ENCODE results near the gene DEXI.
"Not testable (repeated sequence)": the region's sequence is repeated elsewhere in the genome, so short reads cannot be mapped to it uniquely, and the experiment has no call there.

DEXI gene

DNA sequence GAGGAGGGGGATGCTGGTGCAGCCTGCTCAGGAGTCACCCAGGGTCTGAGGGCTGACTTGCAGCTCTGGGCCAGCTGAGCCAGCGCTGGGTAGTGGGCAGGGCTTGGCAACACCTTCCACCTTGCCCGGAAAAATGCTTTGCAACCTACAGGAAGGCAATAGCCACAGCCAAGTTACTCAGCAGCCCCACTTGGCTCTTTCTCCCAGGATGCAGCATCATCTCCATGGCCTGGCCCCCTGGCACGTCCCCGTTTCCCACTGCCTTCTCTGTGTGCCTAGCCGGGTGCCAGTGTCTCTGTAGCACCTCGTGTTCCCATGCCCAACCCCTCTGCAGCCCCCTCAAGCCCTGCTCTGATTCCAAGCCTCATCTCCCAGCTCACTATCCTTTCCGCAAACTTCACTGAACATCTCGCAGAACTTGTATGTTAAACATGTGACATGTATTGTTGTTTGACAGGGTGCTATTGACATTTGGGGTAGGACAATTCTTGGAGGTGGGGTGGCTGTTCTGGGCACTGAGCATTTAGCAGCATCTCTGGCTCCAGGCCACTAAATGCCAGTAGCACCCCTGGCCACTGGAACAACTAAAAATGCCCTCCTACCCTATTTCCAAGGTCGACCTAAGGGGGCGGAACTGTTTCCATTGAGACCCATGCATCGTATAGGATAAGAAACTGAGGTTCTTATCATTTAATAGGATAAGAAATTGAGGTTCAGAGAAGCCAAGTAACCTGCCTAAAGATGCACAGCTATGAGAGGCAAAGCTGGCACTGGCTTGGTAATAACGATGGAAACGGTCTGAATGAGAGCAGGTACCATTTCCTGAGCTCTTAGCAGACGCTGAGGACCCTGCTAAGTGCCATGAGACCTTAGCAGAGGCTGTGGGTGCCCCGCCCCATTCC lies 12.2 kb downstream of the DEXI start:
- DNase-seq (ENCODE audit: insufficient read length, low spot score) = no peak
- FAIRE-seq = no peak

DNA sequence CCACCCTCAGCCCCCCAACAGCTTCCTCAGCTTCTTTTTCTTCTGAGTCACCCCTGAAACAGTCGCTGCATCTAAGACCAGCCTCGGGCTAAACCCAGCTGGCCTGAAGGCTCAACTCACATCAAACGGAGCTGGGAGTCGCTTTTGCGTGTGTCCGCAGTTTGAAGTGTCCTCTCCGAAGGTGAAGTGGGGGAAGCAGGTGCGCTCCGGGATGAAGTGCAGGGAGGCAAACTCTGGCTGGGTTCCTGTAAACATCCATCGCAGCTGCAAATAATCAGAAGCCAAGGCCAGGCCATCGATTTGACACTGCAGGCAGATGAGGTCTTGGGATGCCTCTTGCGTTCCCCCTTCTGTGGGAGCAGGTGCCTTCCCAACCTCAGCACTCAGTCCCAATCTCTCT lies 13.2 kb downstream of the DEXI start:
- FAIRE-seq; DNase-seq (ENCODE audit: insufficient read length, low spot score): not testable (repeated sequence)

DNA sequence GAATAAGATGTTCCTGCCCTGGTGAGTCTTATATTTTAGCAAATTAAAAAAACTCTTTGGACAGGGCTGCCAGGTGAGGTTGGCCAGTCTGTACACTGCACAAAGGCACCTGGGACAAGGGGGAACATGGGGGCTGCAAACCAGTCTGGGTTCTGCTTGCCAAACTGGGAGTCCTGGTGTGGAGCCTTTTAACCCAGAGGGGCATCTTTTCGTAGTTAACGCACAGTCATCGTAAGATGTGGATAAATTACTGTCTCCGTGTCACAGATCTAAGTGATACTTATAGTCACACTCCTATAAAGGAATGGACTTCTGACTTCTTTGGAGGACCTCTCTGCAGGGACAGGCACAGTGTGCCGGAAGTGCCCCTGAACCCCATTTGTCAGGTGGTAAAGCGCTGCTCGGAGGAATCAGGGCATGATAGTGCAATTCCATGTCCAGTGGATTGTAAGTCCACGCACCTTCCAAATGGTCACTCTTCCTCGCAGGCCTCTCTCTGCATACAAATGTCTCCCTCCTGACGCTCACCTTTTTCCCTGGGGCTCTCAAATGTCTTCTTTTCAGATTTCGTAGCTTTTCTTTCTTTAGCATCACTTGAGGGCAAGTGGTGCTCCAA lies 14.7 kb downstream of the DEXI start:
- FAIRE-seq (no peak), DNase-seq (ENCODE audit: insufficient read length, low spot score) (no peak)

GRCh38 chr16:10926867-10927266 lies 15.4 kb downstream of the DEXI start:
- FAIRE-seq = no peak
- DNase-seq (ENCODE audit: insufficient read length, low spot score) = no peak

DNA sequence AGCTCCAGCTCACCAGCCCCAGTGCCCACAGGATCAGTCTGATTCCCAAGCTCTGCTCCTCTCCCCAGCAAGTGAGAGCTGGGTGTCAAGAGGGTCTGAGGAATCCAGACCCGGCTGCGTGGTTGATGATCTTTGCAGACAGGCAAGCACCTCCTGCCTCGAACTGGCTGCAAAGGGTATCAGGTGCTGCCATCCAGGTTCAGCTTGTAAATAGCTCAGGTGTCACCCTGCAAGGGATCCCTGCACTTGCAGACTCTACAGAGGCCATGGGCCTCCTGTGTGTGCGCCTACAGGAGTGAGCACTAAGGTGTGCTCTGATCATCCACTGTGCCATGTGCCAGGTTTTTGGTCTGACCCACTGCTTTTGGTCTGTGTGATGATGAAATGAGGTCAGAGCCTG lies 16.2 kb downstream of the DEXI start:
- no peak for FAIRE-seq

DNA sequence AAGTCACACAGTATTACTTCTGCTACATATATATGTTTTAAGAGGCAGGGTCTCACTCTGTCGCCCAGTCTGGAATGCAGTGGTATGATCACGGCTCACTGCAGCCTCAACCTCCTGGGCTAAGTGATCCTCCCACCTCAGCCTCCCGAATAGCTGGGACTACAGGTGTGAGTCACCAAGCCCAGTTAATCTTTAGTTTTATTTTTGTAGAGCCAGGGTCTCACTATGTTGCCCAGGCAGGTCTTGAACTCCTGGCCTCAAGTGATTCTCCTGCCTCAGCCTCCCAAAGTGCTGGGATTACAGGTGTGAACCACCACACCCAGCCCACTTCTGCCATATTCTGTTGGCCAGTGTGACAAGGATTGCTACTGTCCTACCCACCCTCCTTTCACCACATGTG lies 17.0 kb downstream of the DEXI start:
- not testable (repeated sequence) for FAIRE-seq; DNase-seq (ENCODE audit: insufficient read length, low spot score)

More for the DNA sequence above, 16.2 kb downstream of the DEXI start:
- DNase-seq (ENCODE audit: insufficient read length, low spot score) = no peak

GRCh38 chr16:10923650-10924214 lies 18.5 kb downstream of the DEXI start:
- DNase-seq (ENCODE audit: insufficient read length, low spot score) (no peak), FAIRE-seq (no peak)

DNA sequence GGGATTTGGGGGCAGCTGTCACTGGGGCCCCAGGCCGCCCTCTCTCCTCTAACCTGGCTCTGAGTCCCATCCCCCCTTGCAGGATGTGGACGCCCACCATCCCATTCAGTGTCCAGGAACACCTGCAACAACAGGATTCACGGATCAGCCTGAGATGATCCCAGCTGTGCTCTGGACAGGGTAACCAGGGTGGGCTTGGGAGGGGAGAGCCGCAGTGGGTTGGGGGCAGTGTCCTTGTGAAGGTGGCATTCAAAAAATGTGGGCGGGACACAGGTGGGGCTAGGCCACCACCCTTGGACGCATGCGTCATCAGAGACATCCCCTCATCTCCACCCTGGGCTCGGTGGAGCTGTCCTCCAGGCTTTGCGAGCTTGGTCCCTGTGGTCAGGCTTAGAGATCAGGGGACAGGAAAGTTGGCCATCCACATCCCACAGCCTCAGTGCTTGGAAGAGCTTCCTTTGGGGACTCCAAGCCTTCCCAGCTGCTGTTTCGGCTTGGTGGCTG lies 19.1 kb downstream of the DEXI start:
- DNase-seq (ENCODE audit: insufficient read length, low spot score) = no peak
- no peak for FAIRE-seq

- no peak for FAIRE-seq
Measured at GRCh38 chr16:10922328-10923145, 19.7 kb downstream of the DEXI start.

GRCh38 chr16:10921536-10922327 lies 20.5 kb downstream of the DEXI start:
- FAIRE-seq = no peak
- no peak for DNase-seq (ENCODE audit: insufficient read length, low spot score)

More at GRCh38 chr16:10922328-10923145, 19.7 kb downstream of the DEXI start:
- no peak for DNase-seq (ENCODE audit: insufficient read length, low spot score)

GRCh38 chr16:10920726-10921427 lies 21.4 kb downstream of the DEXI start:
- DNase-seq (ENCODE audit: insufficient read length, low spot score) (no peak), FAIRE-seq (no peak)

GRCh38 chr16:10919003-10919351 lies 23.3 kb downstream of the DEXI start:
- no peak for DNase-seq (ENCODE audit: insufficient read length, low spot score)
- no peak for FAIRE-seq

DNA sequence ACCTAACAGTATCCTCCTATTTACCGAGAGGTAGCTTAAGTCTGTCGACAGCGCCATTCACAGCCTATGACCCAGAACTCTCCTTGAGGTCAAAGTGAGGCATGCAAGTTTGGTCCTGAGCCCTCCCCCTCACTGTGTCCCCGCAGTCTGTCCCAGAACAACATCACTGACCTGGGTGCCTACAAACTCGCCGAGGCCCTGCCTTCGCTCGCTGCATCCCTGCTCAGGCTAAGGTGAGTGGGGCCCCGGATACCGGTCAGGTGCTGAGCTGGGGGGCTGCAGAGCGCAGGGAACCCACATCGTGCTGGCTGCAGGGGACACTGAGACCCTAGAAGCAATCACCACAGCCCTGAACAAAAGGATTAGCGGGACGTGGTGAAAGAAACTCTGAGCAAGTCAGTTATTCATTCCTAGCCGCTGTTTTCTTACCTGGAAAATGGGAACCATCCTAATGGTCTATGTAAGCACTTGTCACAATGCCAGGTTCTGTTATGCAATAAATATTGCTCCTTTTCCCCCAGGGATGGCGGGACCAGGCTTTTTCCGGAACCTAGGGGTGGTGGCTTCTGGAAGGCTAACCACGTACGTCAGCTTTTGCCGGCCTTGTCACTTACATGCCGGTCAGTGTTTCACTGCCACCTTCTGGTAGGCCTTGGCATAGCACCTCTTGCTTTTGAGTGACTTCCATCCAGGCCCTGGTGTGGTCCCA lies 23.8 kb downstream of the DEXI start:
- DNase-seq (ENCODE audit: insufficient read length, low spot score) (peak; percentile 83), FAIRE-seq (peak; percentile 92)

DNA sequence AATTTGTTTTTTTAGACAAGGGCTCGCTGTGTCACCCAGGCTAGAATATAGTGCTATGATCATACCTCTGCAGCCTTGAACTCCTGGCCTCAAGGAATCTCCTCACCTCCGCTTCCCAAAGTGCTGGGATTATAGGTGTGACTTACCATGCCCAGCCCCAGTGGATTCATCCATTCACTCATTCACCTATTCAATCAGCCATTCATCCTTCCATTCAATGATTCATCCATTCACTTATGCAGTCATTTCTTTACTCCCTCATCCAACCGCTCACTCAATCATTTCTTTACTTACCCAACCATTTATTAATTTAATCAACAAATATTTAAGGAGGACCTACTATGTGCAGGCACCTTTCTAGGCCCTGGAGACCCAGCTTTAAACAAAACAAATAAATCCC lies 25.7 kb downstream of the DEXI start:
- DNase-seq (ENCODE audit: insufficient read length, low spot score) (no peak), FAIRE-seq (no peak)

DNA sequence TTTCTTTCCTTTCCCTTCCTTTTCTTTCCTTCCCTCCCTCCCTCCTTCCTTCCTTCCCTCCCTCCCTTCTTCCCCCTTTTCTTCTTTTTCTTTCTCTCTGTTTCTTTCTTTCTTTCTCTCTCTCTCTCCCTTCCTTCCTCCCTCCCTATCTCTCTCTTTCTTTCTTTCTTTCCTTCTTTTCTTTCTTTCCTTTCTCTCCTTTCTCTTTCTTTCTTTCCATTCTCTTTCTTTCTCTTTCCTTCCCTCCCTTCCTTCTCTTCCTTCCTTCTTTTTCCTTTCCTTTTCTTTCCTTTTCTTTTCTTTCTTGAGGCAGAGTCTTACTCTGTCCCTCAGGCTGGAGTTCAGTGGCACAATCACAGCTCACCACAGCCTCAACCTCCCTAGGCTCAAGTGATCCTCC lies 31.0 kb downstream of the DEXI start:
- DNase-seq (ENCODE audit: insufficient read length, low spot score) (no peak), FAIRE-seq (no peak)

GRCh38 chr16:10907757-10908045 lies 34.6 kb downstream of the DEXI start:
- no peak for DNase-seq (ENCODE audit: insufficient read length, low spot score)
- no peak for FAIRE-seq

GRCh38 chr16:10906914-10907756 lies 35.1 kb downstream of the DEXI start:
- no peak for FAIRE-seq
- DNase-seq (ENCODE audit: insufficient read length, low spot score) = no peak

- FAIRE-seq (no peak), DNase-seq (ENCODE audit: insufficient read length, low spot score) (no peak)
Measured at GRCh38 chr16:10906482-10906881, 35.8 kb downstream of the DEXI start.

All from GM19239 (cell line).